ENCODE results near the gene IRX1.

The IRX1 gene

GRCh38 chr5:3597167-3598007 lies 1.8 kb downstream of the IRX1 start:
- DNase-seq = no peak
- peak overlapping the region; percentile 40 for H3K27ac Mint-ChIP-seq
- peaks cover 12% of the 10 kb centered on the region for H3K4me1 Mint-ChIP-seq (ENCODE audit: low read depth)
- no peaks in the 10 kb centered on the region for H3K9me3 Mint-ChIP-seq
- no peaks in the 10 kb centered on the region for H3K36me3 Mint-ChIP-seq (ENCODE audit: low read depth)
- H3K4me3 Mint-ChIP-seq = no peak overlapping the region
- peaks cover 83% of the 10 kb centered on the region for H3K27me3 Mint-ChIP-seq

GRCh38 chr5:3598207-3598606 lies 2.6 kb downstream of the IRX1 start:
- Mint-ChIP-seq H3K4me1 (ENCODE audit: low read depth) (peaks cover 12% of the 10 kb centered on the region), H3K36me3 (ENCODE audit: low read depth) (no peaks in the 10 kb centered on the region), H3K27ac (no peak overlapping the region), H3K9me3 (no peaks in the 10 kb centered on the region), H3K27me3 (peaks cover 83% of the 10 kb centered on the region), H3K4me3 (no peak overlapping the region)
- DNase-seq = no peak

GRCh38 chr5:3598769-3599211 lies 3.2 kb downstream of the IRX1 start:
- H3K27me3 Mint-ChIP-seq = peaks cover 83% of the 10 kb centered on the region
- no peaks in the 10 kb centered on the region for H3K9me3 Mint-ChIP-seq
- no peak overlapping the region for H3K4me3 Mint-ChIP-seq
- H3K4me1 Mint-ChIP-seq (ENCODE audit: low read depth) = peaks cover 11% of the 10 kb centered on the region
- H3K27ac Mint-ChIP-seq = no peak overlapping the region
- DNase-seq = no peak
- no peaks in the 10 kb centered on the region for H3K36me3 Mint-ChIP-seq (ENCODE audit: low read depth)

- Mint-ChIP-seq H3K4me1 (ENCODE audit: low read depth) (peaks cover 9% of the 10 kb centered on the region), H3K9me3 (no peaks in the 10 kb centered on the region), H3K4me3 (no peak overlapping the region), H3K27me3 (peaks cover 83% of the 10 kb centered on the region), H3K27ac (no peak overlapping the region), H3K36me3 (ENCODE audit: low read depth) (no peaks in the 10 kb centered on the region)
- no peak for DNase-seq
Measured at GRCh38 chr5:3599226-3600105, 3.8 kb downstream of the IRX1 start.

GRCh38 chr5:3600106-3601060 lies 4.8 kb downstream of the IRX1 start:
- Mint-ChIP-seq H3K9me3 (no peaks in the 10 kb centered on the region), H3K27me3 (peaks cover 89% of the 10 kb centered on the region), H3K27ac (no peak overlapping the region), H3K4me3 (no peak overlapping the region), H3K4me1 (ENCODE audit: low read depth) (peaks cover 9% of the 10 kb centered on the region), H3K36me3 (ENCODE audit: low read depth) (no peaks in the 10 kb centered on the region)
- no peak for DNase-seq

GRCh38 chr5:3601061-3601710 lies 5.6 kb downstream of the IRX1 start:
- H3K36me3 Mint-ChIP-seq (ENCODE audit: low read depth) = no peaks in the 10 kb centered on the region
- peaks cover 9% of the 10 kb centered on the region for H3K4me1 Mint-ChIP-seq (ENCODE audit: low read depth)
- no peaks in the 10 kb centered on the region for H3K9me3 Mint-ChIP-seq
- H3K27ac Mint-ChIP-seq = no peak overlapping the region
- no peak overlapping the region for H3K4me3 Mint-ChIP-seq
- H3K27me3 Mint-ChIP-seq = peaks cover 96% of the 10 kb centered on the region
- DNase-seq = no peak

GRCh38 chr5:3601911-3602782 lies 6.5 kb downstream of the IRX1 start:
- Mint-ChIP-seq H3K4me1 (ENCODE audit: low read depth) (peaks cover 5% of the 10 kb centered on the region), H3K4me3 (no peak overlapping the region), H3K9me3 (no peaks in the 10 kb centered on the region), H3K27me3 (peaks cover 93% of the 10 kb centered on the region), H3K36me3 (ENCODE audit: low read depth) (no peaks in the 10 kb centered on the region), H3K27ac (peak overlapping the region; percentile 41)
- DNase-seq = no peak

- no peak overlapping the region for H3K4me3 Mint-ChIP-seq
- H3K9me3 Mint-ChIP-seq = no peaks in the 10 kb centered on the region
- H3K36me3 Mint-ChIP-seq (ENCODE audit: low read depth) = no peaks in the 10 kb centered on the region
- H3K4me1 Mint-ChIP-seq (ENCODE audit: low read depth) = peaks cover 5% of the 10 kb centered on the region
- DNase-seq = no peak
- peaks cover 92% of the 10 kb centered on the region for H3K27me3 Mint-ChIP-seq
- no peak overlapping the region for H3K27ac Mint-ChIP-seq
Measured at GRCh38 chr5:3602785-3603502, 7.3 kb downstream of the IRX1 start.

GRCh38 chr5:3604501-3604900 lies 8.9 kb downstream of the IRX1 start:
- H3K9me3 Mint-ChIP-seq = no peaks in the 10 kb centered on the region
- peaks cover 90% of the 10 kb centered on the region for H3K27me3 Mint-ChIP-seq
- no peak overlapping the region for H3K4me3 Mint-ChIP-seq
- DNase-seq = no peak
- peaks cover 2% of the 10 kb centered on the region for H3K4me1 Mint-ChIP-seq (ENCODE audit: low read depth)
- no peaks in the 10 kb centered on the region for H3K36me3 Mint-ChIP-seq (ENCODE audit: low read depth)
- H3K27ac Mint-ChIP-seq = no peak overlapping the region

GRCh38 chr5:3605298-3606010 lies 9.8 kb downstream of the IRX1 start:
- DNase-seq = no peak
- peaks cover 2% of the 10 kb centered on the region for H3K4me1 Mint-ChIP-seq (ENCODE audit: low read depth)
- H3K4me3 Mint-ChIP-seq = no peak overlapping the region
- peaks cover 85% of the 10 kb centered on the region for H3K27me3 Mint-ChIP-seq
- H3K36me3 Mint-ChIP-seq (ENCODE audit: low read depth) = no peaks in the 10 kb centered on the region
- no peaks in the 10 kb centered on the region for H3K9me3 Mint-ChIP-seq
- H3K27ac Mint-ChIP-seq = no peak overlapping the region

- Mint-ChIP-seq H3K27me3 (peaks cover 77% of the 10 kb centered on the region), H3K36me3 (ENCODE audit: low read depth) (no peaks in the 10 kb centered on the region), H3K4me3 (no peak overlapping the region), H3K4me1 (ENCODE audit: low read depth) (peaks cover 2% of the 10 kb centered on the region), H3K9me3 (no peaks in the 10 kb centered on the region), H3K27ac (no peak overlapping the region)
- no peak for DNase-seq
Measured at GRCh38 chr5:3606121-3606831, 10.6 kb downstream of the IRX1 start.

All from activated T-cell treated with anti-CD3 and anti-CD28 coated beads, Interleukin-2, amount 50 U/mL, for 24 hours (primary cell).